ENCODE data around the gene NANOS1.

The NANOS1 gene

GRCh38 chr10:119060107-119060506, 30.6 kb downstream of the NANOS1 start:
- no peak for DNase-seq (ENCODE audit: low read depth)

- no peak for DNase-seq (ENCODE audit: low read depth)
These were observed 31.8 kb downstream of the NANOS1 start for GRCh38 chr10:119061352-119061751.

- DNase-seq (ENCODE audit: low read depth) = no peak
These were observed 32.4 kb downstream of the NANOS1 start for GRCh38 chr10:119061926-119062325.

GRCh38 chr10:119070395-119071165, 41.1 kb downstream of the NANOS1 start:
- no peak for DNase-seq (ENCODE audit: low read depth)

- no peak for DNase-seq (ENCODE audit: low read depth)
These were observed 44.1 kb downstream of the NANOS1 start for GRCh38 chr10:119073584-119073983.

GRCh38 chr10:119078422-119079179, 49.1 kb downstream of the NANOS1 start:
- DNase-seq (ENCODE audit: low read depth) = no peak

- DNase-seq (ENCODE audit: low read depth) = no peak
These were observed 50.3 kb downstream of the NANOS1 start for GRCh38 chr10:119079599-119080520.

- DNase-seq (ENCODE audit: low read depth) = no peak
These were observed 51.2 kb downstream of the NANOS1 start, which contains the start of gene EIF3A for GRCh38 chr10:119080521-119081259. Gene EIF3A (minus strand): TSS chr10:119080817. CDS start chr10:119080676, 141 bp downstream.
